HUES64 (cell line): ENCODE data around the gene C1QTNF6.

Experiments
- H3K27ac ChIP-seq: 2 replicates; pipeline ENCODE4 v1.7.0; 2013; ENCODE audit warnings: low read depth, low read length, inconsistent platforms
- H3K27me3 ChIP-seq: 2 replicates; pipeline ENCODE4 v1.6.1; 2013; ENCODE audit warnings: mild to moderate bottlenecking, low read length; ENCODE audit not compliant: insufficient read depth
- H3K36me3 ChIP-seq: 2 replicates; pipeline ENCODE4 v1.6.1; 2013; ENCODE audit warnings: mild to moderate bottlenecking, low read length; ENCODE audit not compliant: insufficient read depth
- H3K4me1 ChIP-seq: 2 replicates; pipeline ENCODE4 v1.6.1; 2013; ENCODE audit warnings: mild to moderate bottlenecking, low read length, moderate library complexity; ENCODE audit not compliant: insufficient read depth
- H3K4me3 ChIP-seq: 2 replicates; pipeline ENCODE4 v1.5.1; 2013; ENCODE audit warnings: mild to moderate bottlenecking, low read length, moderate library complexity
- H3K9ac ChIP-seq: 2 replicates; pipeline ENCODE4 v1.6.1; 2013; ENCODE audit warnings: mild to moderate bottlenecking, low read depth, low read length
- H3K9me3 ChIP-seq: 2 replicates; pipeline ENCODE4 v1.6.1; 2013; ENCODE audit warnings: low read depth, low read length; ENCODE audit not compliant: insufficient read depth
- WGBS: fragments of 150-250, 120-280 bp; methylation state at CpG from one replicate; pipeline ENCODE4 v1.1.7; 2013; ENCODE audit warnings: missing lambda C conversion rate; 5-methylcytosine and 5-hydroxymethylcytosine counted together

C1QTNF6 gene

GRCh38 chr22:37179622-37180420 is 8.2 kb downstream of the C1QTNF6 start:
- H3K9ac ChIP-seq = no peak overlapping the region
- no peaks in the 10 kb centered on the region for H3K4me1 ChIP-seq
- H3K36me3 ChIP-seq = no peaks in the 10 kb centered on the region
- no peak overlapping the region for H3K27ac ChIP-seq
- H3K9me3 ChIP-seq = no peaks in the 10 kb centered on the region
- 94% methylated on average over 31 of the region's 31 CpGs for WGBS
- no peak overlapping the region for H3K4me3 ChIP-seq
- H3K27me3 ChIP-seq = no peaks in the 10 kb centered on the region

- no peak overlapping the region for H3K27ac ChIP-seq
- no peaks in the 10 kb centered on the region for H3K9me3 ChIP-seq
- H3K27me3 ChIP-seq = no peaks in the 10 kb centered on the region
- H3K36me3 ChIP-seq = no peaks in the 10 kb centered on the region
- H3K4me3 ChIP-seq = no peak overlapping the region
- 94% methylated on average over 10 of the region's 10 CpGs for WGBS
- no peak overlapping the region for H3K9ac ChIP-seq
- H3K4me1 ChIP-seq = no peaks in the 10 kb centered on the region
Observed at GRCh38 chr22:37179126-37179470, 8.9 kb downstream of the C1QTNF6 start.

DNA sequence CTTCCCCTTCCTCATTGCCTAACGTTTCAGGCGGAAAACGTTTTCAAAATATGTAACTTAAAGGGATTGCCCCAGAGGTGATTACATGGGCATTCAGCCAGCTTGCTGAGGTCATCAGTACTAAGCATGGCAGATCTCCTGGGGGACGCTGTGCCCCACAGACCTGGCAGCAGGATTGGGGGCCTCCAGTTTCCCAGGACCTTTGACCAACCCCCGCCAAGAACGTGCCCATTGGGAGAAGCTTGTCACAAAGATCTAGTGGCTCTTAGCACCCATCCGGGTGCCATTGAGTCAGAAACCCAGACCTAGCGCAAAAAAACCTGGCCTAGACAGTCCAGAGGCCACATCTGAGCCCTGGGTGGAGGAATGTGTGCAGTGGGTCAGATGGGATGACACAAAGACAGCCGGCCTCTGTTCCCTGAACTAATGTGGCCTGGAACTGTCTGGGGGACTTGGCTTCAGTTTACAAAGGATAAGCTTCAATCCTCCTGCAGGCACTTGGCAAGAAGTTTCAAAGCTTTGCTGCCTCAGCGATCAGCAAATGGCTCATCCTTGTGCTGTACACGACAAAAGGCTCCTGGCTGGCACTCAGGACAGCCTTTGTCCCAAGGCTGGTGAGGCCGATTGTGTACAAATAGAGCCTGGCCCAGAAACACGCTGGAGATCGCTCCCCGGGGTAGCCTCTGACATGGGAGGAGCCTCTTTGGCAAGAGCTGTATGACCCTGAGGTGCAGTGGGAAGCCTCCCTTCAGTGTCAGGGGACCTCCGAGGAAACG is 9.5 kb downstream of the C1QTNF6 start:
- H3K27ac ChIP-seq = no peak overlapping the region
- H3K27me3 ChIP-seq = no peaks in the 10 kb centered on the region
- H3K4me1 ChIP-seq = no peaks in the 10 kb centered on the region
- H3K4me3 ChIP-seq = no peak overlapping the region
- H3K36me3 ChIP-seq = no peaks in the 10 kb centered on the region
- H3K9me3 ChIP-seq = no peaks in the 10 kb centered on the region
- H3K9ac ChIP-seq = no peak overlapping the region
- 78% methylated on average over 17 of the region's 17 CpGs for WGBS

GRCh38 chr22:37177755-37178154 is 10.3 kb downstream of the C1QTNF6 start:
- WGBS = 93% methylated on average over 3 of the region's 3 CpGs
- H3K4me3 ChIP-seq = no peak overlapping the region
- H3K9ac ChIP-seq = no peak overlapping the region
- H3K36me3 ChIP-seq = no peaks in the 10 kb centered on the region
- H3K27ac ChIP-seq = no peak overlapping the region
- H3K27me3 ChIP-seq = no peaks in the 10 kb centered on the region
- peaks cover under 1% of the 10 kb centered on the region; the same call in 1 of the 2 replicates for H3K4me1 ChIP-seq
- no peaks in the 10 kb centered on the region for H3K9me3 ChIP-seq

GRCh38 chr22:37177221-37177620 is 10.8 kb downstream of the C1QTNF6 start:
- 84% methylated on average over 5 of the region's 5 CpGs for WGBS
- H3K9ac ChIP-seq = no peak overlapping the region

GRCh38 chr22:37176464-37177061 is 11.5 kb downstream of the C1QTNF6 start:
- no peaks in the 10 kb centered on the region for H3K27me3 ChIP-seq
- H3K9ac ChIP-seq = no peak overlapping the region
- no peaks in the 10 kb centered on the region for H3K36me3 ChIP-seq
- H3K4me1 ChIP-seq = peaks cover 6% of the 10 kb centered on the region; the same call in 1 of the 2 replicates
- H3K27ac ChIP-seq = no peak overlapping the region
- no peaks in the 10 kb centered on the region for H3K9me3 ChIP-seq
- WGBS = 92% methylated on average over 23 of the region's 23 CpGs
- no peak overlapping the region for H3K4me3 ChIP-seq

More at GRCh38 chr22:37177221-37177620, 10.8 kb downstream of the C1QTNF6 start:
- Histone ChIP-seq H3K36me3 (no peaks in the 10 kb centered on the region), H3K27me3 (no peaks in the 10 kb centered on the region), H3K4me1 (peaks cover 5% of the 10 kb centered on the region; the same call in 1 of the 2 replicates), H3K4me3 (no peak overlapping the region), H3K27ac (no peak overlapping the region), H3K9me3 (no peaks in the 10 kb centered on the region)

GRCh38 chr22:37175414-37176281 is 12.4 kb downstream of the C1QTNF6 start:
- 86% methylated on average over 18 of the region's 18 CpGs for WGBS
- H3K36me3 ChIP-seq = no peaks in the 10 kb centered on the region
- peaks cover 6% of the 10 kb centered on the region; the same call in 1 of the 2 replicates for H3K4me1 ChIP-seq
- no peaks in the 10 kb centered on the region for H3K9me3 ChIP-seq
- H3K4me3 ChIP-seq = no peak overlapping the region
- no peak overlapping the region for H3K9ac ChIP-seq
- no peak overlapping the region for H3K27ac ChIP-seq
- H3K27me3 ChIP-seq = no peaks in the 10 kb centered on the region

DNA sequence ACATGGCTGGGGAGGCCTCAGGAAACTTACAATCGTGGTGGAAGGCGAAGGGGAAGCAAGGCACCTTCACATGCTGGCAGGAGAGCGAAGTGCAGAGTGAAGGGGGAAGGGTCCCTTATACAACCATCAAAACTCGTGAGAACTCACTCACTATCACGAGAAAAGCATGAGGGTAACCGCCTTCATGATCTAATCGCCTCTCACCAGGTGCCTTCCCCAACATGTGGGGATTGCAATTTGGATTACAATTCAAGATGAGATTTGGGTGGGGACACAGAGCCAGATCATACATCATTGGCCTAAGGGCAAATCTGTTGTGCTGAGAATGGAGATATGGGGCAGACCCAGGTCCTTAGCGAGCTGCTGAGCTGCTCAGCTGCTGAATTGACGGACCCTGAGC is 13.1 kb downstream of the C1QTNF6 start:
- Histone ChIP-seq H3K36me3 (no peaks in the 10 kb centered on the region), H3K9ac (no peak overlapping the region), H3K27ac (no peak overlapping the region), H3K4me1 (peaks cover 6% of the 10 kb centered on the region; the same call in 1 of the 2 replicates), H3K4me3 (no peak overlapping the region), H3K9me3 (no peaks in the 10 kb centered on the region), H3K27me3 (no peaks in the 10 kb centered on the region)
- WGBS = 91% methylated on average over 9 of the region's 9 CpGs

- Histone ChIP-seq H3K4me1 (peaks cover 6% of the 10 kb centered on the region; the same call in 1 of the 2 replicates), H3K27ac (no peak overlapping the region), H3K4me3 (no peak overlapping the region), H3K36me3 (no peaks in the 10 kb centered on the region), H3K27me3 (no peaks in the 10 kb centered on the region), H3K9ac (no peak overlapping the region), H3K9me3 (no peaks in the 10 kb centered on the region)
- whole genome bisulfite sequencing = 96% methylated on average over 6 of the region's 6 CpGs
Observed at GRCh38 chr22:37173709-37174108, 14.3 kb downstream of the C1QTNF6 start.

- Histone ChIP-seq H3K4me1 (peaks cover 6% of the 10 kb centered on the region; the same call in 1 of the 2 replicates), H3K36me3 (no peaks in the 10 kb centered on the region), H3K27me3 (no peaks in the 10 kb centered on the region), H3K9me3 (no peaks in the 10 kb centered on the region), H3K27ac (no peak overlapping the region), H3K4me3 (no peak overlapping the region), H3K9ac (no peak overlapping the region)
- WGBS = 87% methylated on average over 14 of the region's 14 CpGs
Observed at GRCh38 chr22:37172266-37173245, 15.5 kb downstream of the C1QTNF6 start.
